ENCODE data around the gene WNK3.

DNA sequence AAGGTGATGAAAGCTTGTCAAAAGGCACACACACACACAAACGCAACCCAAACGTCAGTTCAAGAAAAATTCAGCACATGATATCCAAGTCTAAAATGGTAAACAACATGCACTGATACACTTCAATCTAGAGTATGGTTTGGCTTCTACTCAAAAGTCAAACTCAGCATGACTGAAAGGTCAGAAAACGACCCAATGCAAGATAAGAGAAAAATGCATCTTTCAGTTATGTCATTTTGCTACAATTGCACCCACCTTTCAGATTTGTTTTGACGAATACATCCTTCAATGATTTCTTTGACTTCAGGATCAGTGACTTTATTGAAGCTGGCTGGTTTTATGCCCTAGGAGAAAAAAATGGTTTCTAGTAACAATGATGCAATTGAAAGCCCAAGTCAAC lies 56.3 kb downstream of the WNK3 start:
- TF ChIP-seq EZH2 (IDR thresholded peaks at IDR 0.05; ENCODE audit: borderline replicate concordance, low read length) (no peak), CTCF (conservative IDR thresholded peaks at IDR 0.05 in 1 of 2, IDR thresholded peaks at IDR 0.05 in 1 of 2; ENCODE audit: extremely low read depth in 1 of 2, insufficient read depth in 1 of 2, low read depth in 1 of 2, low read length in 2 of 2) (no peak)

Measured in mammary epithelial cell (primary cell).